Suprapubic skin (tissue), 4 donors: ENCODE data around the gene ZNF229. TPM values are rescaled to one million over a fixed set of nuclear protein-coding genes. Genes with fewer than 3 reads are reported as not detected.
"Not testable (repeated sequence)": the region's sequence is repeated elsewhere in the genome, so short reads cannot be mapped to it uniquely, and the experiment has no call there.

Experiments used
- DNase-seq, 2 donors: peaks; one replicate each; pipeline ENCODE4 v3.0.0-alpha.2; 2019; ENCODE audit warnings: low spot score in 2 of 2
- H3K27ac ChIP-seq: fragments of 200-600 bp; sonication (generic); one replicate; pipeline ENCODE4 v1.5.1; 2019
- H3K27me3 ChIP-seq: fragments of 200-600 bp; sonication (generic); one replicate; pipeline ENCODE4 v1.5.1; 2019
- H3K36me3 ChIP-seq: fragments of 200-600 bp; sonication (generic); one replicate; pipeline ENCODE4 v1.5.1; 2019
- H3K4me1 ChIP-seq: fragments of 200-600 bp; sonication (generic); one replicate; pipeline ENCODE4 v1.5.1; 2019
- H3K4me3 ChIP-seq: fragments of 200-600 bp; sonication (generic); one replicate; pipeline ENCODE4 v1.5.1; 2019; ENCODE audit warnings: mild to moderate bottlenecking
- H3K9me3 ChIP-seq: fragments of 200-600 bp; sonication (generic); one replicate; pipeline ENCODE4 v1.5.1; 2019
- CTCF ChIP-seq, 2 donors: fragments of 200-600 bp in 1 of 2; fragments of 450-650 bp in 1 of 2; sonication (generic) in 1 of 2; IDR thresholded peaks; one replicate each; pipeline ENCODE4 v1.5.1; 2016 to 2019; ENCODE audit warnings: antibody characterized with exemption in 2 of 2, mild to moderate bottlenecking in 1 of 2, moderate library complexity in 1 of 2
- EP300 ChIP-seq: sonication (generic); formaldehyde crosslinking; IDR thresholded peaks from one replicate; pipeline ENCODE4 v1.6.1; 2017; ENCODE audit warnings: antibody characterized with exemption
- POLR2A ChIP-seq, 2 donors: fragments of 450-650 bp; IDR thresholded peaks; one replicate each; pipeline ENCODE4 v1.6.1; 2017; ENCODE audit warnings: antibody characterized with exemption in 2 of 2, mild to moderate bottlenecking in 2 of 2, moderate library complexity in 2 of 2
- POLR2AphosphoS5 ChIP-seq, 3 donors: sonication (generic); formaldehyde crosslinking; IDR thresholded peaks; one replicate each; pipeline ENCODE4 v1.6.1; 2017; ENCODE audit warnings: antibody characterized with exemption in 3 of 3
- WGBS: methylation state at CpG from one replicate; pipeline ENCODE4 v1.1.5; 2018; 5-methylcytosine and 5-hydroxymethylcytosine counted together
- total RNA-seq, 4 donors: library from RNA; depleted of rRNA; stranded (reverse); fragments of >200 nt; gene quantifications; one replicate each; pipeline ENCODE4 v1.1.0, GENCODE V29; 2016

ZNF229 gene
- total RNA-seq, 4 donors from 2014 or later = 0.83 to 10.6 (median 1.6) TPM

- TF ChIP-seq POLR2A (IDR thresholded peaks at IDR 0.05) (no peak), EP300 (no peak), POLR2AphosphoS5 (IDR thresholded peaks at IDR 0.05) (no peak), CTCF (IDR thresholded peaks at IDR 0.05) (no peak)
- H3K27me3 ChIP-seq = no peaks in the 10 kb centered on the region
- no peak overlapping the region for H3K27ac ChIP-seq
- no peak for DNase-seq
- WGBS = 53% methylated on average over 1 of the region's 1 CpG
- peaks cover 11% of the 10 kb centered on the region for H3K36me3 ChIP-seq
- peaks cover 44% of the 10 kb centered on the region for H3K9me3 ChIP-seq
- no peak overlapping the region for H3K4me3 ChIP-seq
- no peaks in the 10 kb centered on the region for H3K4me1 ChIP-seq
These were observed 17.3 kb downstream of the ZNF229 start for GRCh38 chr19:44430956-44431355.

DNA sequence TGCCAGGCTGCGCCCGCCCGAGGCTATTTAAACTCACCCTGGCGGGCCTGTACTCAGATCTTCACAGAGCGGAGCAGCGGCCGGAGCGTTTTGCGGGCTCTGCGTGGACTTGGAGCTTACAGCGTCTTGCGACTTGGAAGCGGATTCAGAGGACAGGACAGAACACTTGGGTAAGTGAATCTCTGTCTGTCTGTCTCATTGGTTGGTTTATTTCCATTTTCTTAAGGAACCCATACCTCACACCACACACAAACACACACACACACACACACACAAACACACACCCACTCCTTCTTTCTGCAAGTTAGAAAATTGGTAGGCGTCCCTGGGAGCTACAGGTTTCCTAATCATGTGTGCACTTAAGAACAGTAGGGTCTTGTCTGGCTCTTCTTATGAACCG, 32.7 kb downstream of the ZNF229 start:
- H3K36me3 ChIP-seq, H3K27me3 ChIP-seq, H3K4me1 ChIP-seq, H3K27ac ChIP-seq, H3K4me3 ChIP-seq, DNase-seq: not testable (repeated sequence)
- 89% methylated on average over 3 of the region's 15 CpGs for WGBS
- H3K9me3 ChIP-seq = peaks cover 32% of the 10 kb centered on the region

GRCh38 chr19:44401139-44402115, 46.8 kb downstream of the ZNF229 start, which contains the start of gene ZNF285:
ZNF285 (minus strand) TSS chr19:44401608; CDS start chr19:44397213, 4,395 bp downstream.
- peaks cover 12% of the 10 kb centered on the region for H3K9me3 ChIP-seq

DNA sequence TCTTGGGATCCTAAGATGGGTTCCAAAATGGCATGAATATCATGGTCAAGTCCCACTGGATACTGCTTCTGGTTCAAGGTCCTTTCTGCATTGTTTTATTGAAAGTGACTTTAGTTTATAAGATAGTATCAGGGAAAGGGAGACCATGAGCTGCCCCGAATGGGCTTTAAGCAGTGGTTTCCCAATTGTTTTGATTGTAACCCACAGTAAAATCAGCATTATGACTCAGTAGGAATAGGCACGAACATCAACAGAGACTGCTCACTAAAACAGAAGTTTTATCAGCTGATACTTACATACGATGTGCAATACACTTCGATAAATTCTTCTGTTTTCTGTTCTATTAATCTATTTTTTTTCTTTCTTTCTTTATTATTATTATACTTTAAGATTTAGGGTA, 59.0 kb downstream of the ZNF229 start:
- H3K27ac ChIP-seq, H3K27me3 ChIP-seq, DNase-seq, H3K4me1 ChIP-seq, H3K4me3 ChIP-seq: not testable (repeated sequence)
- WGBS = 92% methylated on average over 4 of the region's 4 CpGs
- H3K9me3 ChIP-seq = peaks cover 21% of the 10 kb centered on the region
- peaks cover 11% of the 10 kb centered on the region for H3K36me3 ChIP-seq

More at GRCh38 chr19:44401139-44402115, 46.8 kb downstream of the ZNF229 start, which contains the start of gene ZNF285:
- Histone ChIP-seq H3K4me1 (peaks cover 9% of the 10 kb centered on the region), H3K27ac (no peak within 1 kb of the TSS), H3K4me3 (peak within 1 kb of the TSS; percentile 45), H3K27me3 (no peaks in the 10 kb centered on the region), H3K36me3 (no peaks in the 10 kb centered on the region)
- DNase-seq = peak; percentile 78 to 89
- 6% methylated on average over 43 of the region's 43 CpGs for WGBS
- TF ChIP-seq POLR2AphosphoS5 (IDR thresholded peaks at IDR 0.05) (no peak), CTCF (IDR thresholded peaks at IDR 0.05) (no peak), EP300 (no peak), POLR2A (IDR thresholded peaks at IDR 0.05) (no peak)

Other genes starting within 250 kb of the ZNF229 start
- gene ZNF227, start 235.9 kb downstream of the ZNF229 start, total RNA-seq = 10 to 100 TPM in 2 of 4 donors, 1 to 10 TPM in 2; 8.5 to 24.0 (median 15.5) TPM
- gene ZNF233, start 188.6 kb downstream of the ZNF229 start, total RNA-seq = under 1 TPM in 2 of 4 donors, not detected in 2; 0.24 to 0.38 TPM
- gene ZNF235, start 143.4 kb downstream of the ZNF229 start, total RNA-seq = 10 to 100 TPM in 1 of 4 donors, 1 to 10 TPM in 3; 2.1 to 11.8 (median 7.0) TPM
- 1 to 10 TPM; 1.6 to 7.0 (median 3.5) TPM for gene ZNF112, start 91.8 kb downstream of the ZNF229 start, total RNA-seq
- 1 to 10 TPM in 1 of 4 donors, under 1 TPM in 3; 0.21 to 2.8 (median 0.68) TPM for gene ZNF285, start 46.9 kb downstream of the ZNF229 start, total RNA-seq
- 10 to 100 TPM in 2 of 4 donors, 1 to 10 TPM in 2; 7.7 to 11.7 (median 10.3) TPM for gene ZNF180, start 52.0 kb upstream of the ZNF229 start, total RNA-seq
- gene CEACAM20, start 81.2 kb upstream of the ZNF229 start, total RNA-seq = under 1 TPM in 1 of 4 donors, not detected in 3; 0.40 TPM
- gene IGSF23, start 165.1 kb upstream of the ZNF229 start, total RNA-seq = not detected
- gene PVR, start 195.4 kb upstream of the ZNF229 start, total RNA-seq = 10 to 100 TPM; 14.0 to 24.6 (median 15.5) TPM
- gene CEACAM19, start 223.0 kb upstream of the ZNF229 start, total RNA-seq = 10 to 100 TPM in 1 of 4 donors, 1 to 10 TPM in 3; 5.7 to 11.7 (median 8.4) TPM